Measurements from ENCODE around the gene RELN. TPM values are rescaled to one million over a fixed set of nuclear protein-coding genes. Genes with fewer than 3 reads are reported as not detected.

Gene RELN
- total RNA-seq, 1 experiment from 2014 or later: 0.20 TPM

GRCh38 chr7:103504505-103505135 is 484.8 kb downstream of the RELN start:
- CTCF ChIA-PET: interaction anchor here (0.6 kb wide), 1 partner anchor 1414 kb away, joined by 5 read pairs; no protein-coding TSS in a partner anchor
- DNase-seq (ENCODE audit: low spot score): peak; percentile 47
- Mint-ChIP-seq H3K27me3 (ENCODE audit: low read depth) (peaks cover 9% of the 10 kb centered on the region), H3K9me3 (peaks cover 11% of the 10 kb centered on the region), H3K4me3 (no peak overlapping the region), H3K4me1 (peaks cover 5% of the 10 kb centered on the region), H3K27ac (no peak overlapping the region), H3K36me3 (no peaks in the 10 kb centered on the region)
- POLR2A ChIA-PET: no interaction called here
- no peak for TF ChIP-seq MXD4 (CRISPR knock-in tag; IDR thresholded peaks at IDR 0.05; ENCODE audit: borderline replicate concordance)
- TF ChIP-seq NFE2L1 (CRISPR knock-in tag; IDR thresholded peaks at IDR 0.05): no peak
- TF ChIP-seq HMGA2 (CRISPR knock-in tag; IDR thresholded peaks at IDR 0.05): no peak
- TF ChIP-seq ZBTB21 (CRISPR knock-in tag; IDR thresholded peaks at IDR 0.05; ENCODE audit: borderline replicate concordance): no peak
- no peak for TF ChIP-seq ZMAT4 (CRISPR knock-in tag; IDR thresholded peaks at IDR 0.05)
- no peak for TF ChIP-seq ATF1 (CRISPR knock-in tag; IDR thresholded peaks at IDR 0.05)
- TF ChIP-seq ELF4 (CRISPR knock-in tag; IDR thresholded peaks at IDR 0.05; ENCODE audit: low read depth): no peak
- no peak for TF ChIP-seq TP53 (CRISPR knock-in tag; IDR thresholded peaks at IDR 0.05)
- TF ChIP-seq ZNF138 (CRISPR knock-in tag; conservative IDR thresholded peaks at IDR 0.05): no peak
- no peak for TF ChIP-seq ZNF232 (CRISPR knock-in tag; IDR thresholded peaks at IDR 0.05)
- TF ChIP-seq EMX1 (CRISPR knock-in tag; IDR thresholded peaks at IDR 0.05): no peak
- ATAC-seq: peak; percentile 88

GRCh38 chr7:103501206-103501605 is 488.3 kb downstream of the RELN start:
- Mint-ChIP-seq H3K4me3 (no peak overlapping the region), H3K36me3 (no peaks in the 10 kb centered on the region), H3K27ac (no peak overlapping the region), H3K4me1 (peaks cover 5% of the 10 kb centered on the region), H3K9me3 (peaks cover 11% of the 10 kb centered on the region), H3K27me3 (ENCODE audit: low read depth) (no peaks in the 10 kb centered on the region; the same call in 1 of the 2 replicates)
- POLR2A ChIA-PET: no interaction called here
- CTCF ChIA-PET: no interaction called here
- DNase-seq (ENCODE audit: low spot score) (no peak), ATAC-seq (no peak)
- TF ChIP-seq GRHL2 (CRISPR knock-in tag; IDR thresholded peaks at IDR 0.05; ENCODE audit: insufficient replicate concordance, severe bottlenecking) (no peak), ZNF396 (CRISPR knock-in tag; IDR thresholded peaks at IDR 0.05; ENCODE audit: borderline replicate concordance) (no peak), NR1H2 (CRISPR knock-in tag; IDR thresholded peaks at IDR 0.05) (no peak), FOXJ3 (CRISPR knock-in tag; IDR thresholded peaks at IDR 0.05; ENCODE audit: borderline replicate concordance) (no peak), ZMAT4 (CRISPR knock-in tag; IDR thresholded peaks at IDR 0.05) (no peak)

GRCh38 chr7:103499976-103500375 is 489.5 kb downstream of the RELN start:
- ChIA-PET CTCF (no interaction called here), POLR2A (no interaction called here)
- ATAC-seq: no peak
- no peaks in the 10 kb centered on the region; the same call in 1 of the 2 replicates for H3K9me3 Mint-ChIP-seq
- peaks cover 5% of the 10 kb centered on the region for H3K4me1 Mint-ChIP-seq
- no peaks in the 10 kb centered on the region for H3K36me3 Mint-ChIP-seq
- no peak overlapping the region for H3K4me3 Mint-ChIP-seq
- H3K27me3 Mint-ChIP-seq (ENCODE audit: low read depth): no peaks in the 10 kb centered on the region
- no peak overlapping the region for H3K27ac Mint-ChIP-seq
- no peak for DNase-seq (ENCODE audit: low spot score)
- TF ChIP-seq ETV6 (CRISPR knock-in tag; IDR thresholded peaks at IDR 0.05) (no peak), ZNF317 (CRISPR knock-in tag; IDR thresholded peaks at IDR 0.05; ENCODE audit: borderline replicate concordance, low read depth) (no peak), GRHL2 (CRISPR knock-in tag; IDR thresholded peaks at IDR 0.05; ENCODE audit: insufficient replicate concordance, severe bottlenecking) (no peak), EMX1 (CRISPR knock-in tag; IDR thresholded peaks at IDR 0.05) (no peak), ZNF281 (CRISPR knock-in tag; IDR thresholded peaks at IDR 0.05) (no peak), NFE2L1 (CRISPR knock-in tag; IDR thresholded peaks at IDR 0.05) (no peak), MLX (CRISPR knock-in tag; IDR thresholded peaks at IDR 0.05) (no peak), E2F5 (CRISPR knock-in tag; IDR thresholded peaks at IDR 0.05) (no peak), STAT6 (CRISPR knock-in tag; conservative IDR thresholded peaks at IDR 0.05; ENCODE audit: low read depth) (no peak), FOXP1 (CRISPR knock-in tag; IDR thresholded peaks at IDR 0.05; ENCODE audit: borderline replicate concordance) (no peak), GTF2I (CRISPR knock-in tag; conservative IDR thresholded peaks at IDR 0.05) (no peak), CBFB (CRISPR knock-in tag; IDR thresholded peaks at IDR 0.05; ENCODE audit: low read depth) (no peak), NFATC4 (CRISPR knock-in tag; IDR thresholded peaks at IDR 0.05) (no peak)
